Heart left ventricle (tissue), 16 donors: ENCODE measurements around the gene DNMT3A. TPM values are rescaled to one million over a fixed set of nuclear protein-coding genes. Genes with fewer than 3 reads are reported as not detected.

Experiments
- ATAC-seq, 4 donors: fragments of 200-7000 bp; cut with Tn5 transposase; one replicate each; pipeline ENCODE4 v1.9.1; 2020 to 2022; ENCODE audit warnings: moderate library complexity in 4 of 4, mild to moderate bottlenecking in 3 of 4, moderate number of reproducible peaks in 1 of 4
- DNase-seq, 5 donors: peaks; one replicate each; pipeline ENCODE4 v3.0.0-alpha.2; 2020
- H3K27ac ChIP-seq, 12 donors: fragments of 200-600 bp; sonication (generic) in 4 of 12; one replicate each; pipeline versions ENCODE4 v1.5.0 to v1.8.0; 2016 to 2022; ENCODE audit warnings: mild to moderate bottlenecking in 2 of 12
- H3K27me3 ChIP-seq, 9 donors: fragments of 200-600 bp; sonication (generic) in 2 of 9; one replicate each; pipeline versions ENCODE4 v1.5.1 to v1.8.0; 2016 to 2022; ENCODE audit warnings: mild to moderate bottlenecking in 3 of 9
- H3K36me3 ChIP-seq, 9 donors: fragments of 200-600 bp; sonication (generic) in 2 of 9; one replicate each; pipeline versions ENCODE4 v1.5.0 to v1.8.0; 2018 to 2022; ENCODE audit warnings: mild to moderate bottlenecking in 2 of 9
- H3K4me1 ChIP-seq, 12 donors: fragments of 200-600 bp; sonication (generic) in 4 of 12; one replicate each; pipeline versions ENCODE4 v1.5.0 to v1.8.0; 2016 to 2022; ENCODE audit warnings: mild to moderate bottlenecking in 3 of 12
- H3K4me3 ChIP-seq, 12 donors: fragments of 200-600 bp; sonication (generic) in 4 of 12; one replicate each; pipeline versions ENCODE4 v1.5.0 to v1.8.0; 2017 to 2022; ENCODE audit warnings: mild to moderate bottlenecking in 9 of 12, moderate library complexity in 4 of 12
- H3K9me3 ChIP-seq, 12 donors: fragments of 200-600 bp; sonication (generic) in 4 of 12; one replicate each; pipeline versions ENCODE4 v1.5.0 to v1.8.0; 2016 to 2022; ENCODE audit warnings: mild to moderate bottlenecking in 1 of 12
- POLR2A ChIP-seq, 2 donors: fragments of 450-650 bp; IDR thresholded peaks; one replicate each; pipeline ENCODE4 v1.6.1; 2017; ENCODE audit warnings: antibody characterized with exemption in 2 of 2, mild to moderate bottlenecking in 2 of 2, moderate library complexity in 2 of 2
- WGBS, 4 donors: extraction: QIAGEN DNeasy Blood & Tissue Kit in 2 of 4; methylation state at CpG; one replicate each; pipeline versions ENCODE4 v1.1.5 to v1.1.7; 2013 to 2018; 5-methylcytosine and 5-hydroxymethylcytosine counted together
- intact Hi-C, 10 donors: fragments of 100-400 bp; cut with DNase I; formaldehyde crosslinking; loops; one replicate each; pipeline versions ENCODE4 v1.11.1 to v1.14.2; 2022
- polyA plus RNA-seq, 2 donors: library from polyadenylated mRNA; stranded (reverse); fragments of 200-250 nt; gene quantifications; one replicate each; pipeline ENCODE4 v1.2.3, GENCODE V29; 2013
- total RNA-seq, 9 donors: library from RNA; depleted of rRNA in 2 of 9; stranded (reverse); fragments of >200 nt in 2 of 9; fragmentation: NEBNext Ultra II Directional in 3 of 9; extraction: Animal tissue kit (Norgen Biotek cat#: 25700) in 3 of 9; gene quantifications; one replicate each; pipeline versions ENCODE4 v1.1.0 to v1.2.4, GENCODE V29; 2016 to 2023
- TF ChIP-seq, protein P1 (sequence below), 12 donors: fragments of 200-600 bp; sonication (generic) in 4 of 12; IDR thresholded peaks; one replicate each; pipeline versions ENCODE4 v1.5.0 to v1.8.0; 2018 to 2022; ENCODE audit warnings: antibody characterized with exemption in 12 of 12, mild to moderate bottlenecking in 5 of 12
- donor health status: ischemic (EF 13 %, LVEDD 7.1; RV severe dilation, severe dysfunction).
- donor health status: healthy with polysubstance abuse.
- donor health status: DM: no; HTN: yes; CAD: no.
- donor health status: DM: no; HTN: no; CAD: no.
- donor health status: ischemic (EF 25% LVEDD 6.9; RV normal size, moderate dysfunction).
- donor health status: ischemic (EF 25% LVEDD 5.7; RV mildly dilated, moderate dysfunction).
- donor health status: healthy.
- donor health status: DM: yes; HTN: yes; CAD: no.
- donor health status: ischemic (EF 35%, LVEDD 5.7; RV mildly dilated, moderate dysfunction).
- donor health status: nonischemic (EF 11% LVEDD 7.7; RV severe dilation, severe dysfunction).
- donor health status: DM: yes; HTN: yes; CAD: no.
- donor health status: PGD.
- donor health status: ischemic (EF 29% LVEDD 5.4; RV normal size, mild dysfunction).
- donor health status: nonischemic (EF 23%, LVEDD 6.1; RV moderate dilation, normal function).

Gene DNMT3A
- total and polyA plus RNA-seq, 11 donors = 3.5 to 26.0 (median 16.0) TPM

DNA sequence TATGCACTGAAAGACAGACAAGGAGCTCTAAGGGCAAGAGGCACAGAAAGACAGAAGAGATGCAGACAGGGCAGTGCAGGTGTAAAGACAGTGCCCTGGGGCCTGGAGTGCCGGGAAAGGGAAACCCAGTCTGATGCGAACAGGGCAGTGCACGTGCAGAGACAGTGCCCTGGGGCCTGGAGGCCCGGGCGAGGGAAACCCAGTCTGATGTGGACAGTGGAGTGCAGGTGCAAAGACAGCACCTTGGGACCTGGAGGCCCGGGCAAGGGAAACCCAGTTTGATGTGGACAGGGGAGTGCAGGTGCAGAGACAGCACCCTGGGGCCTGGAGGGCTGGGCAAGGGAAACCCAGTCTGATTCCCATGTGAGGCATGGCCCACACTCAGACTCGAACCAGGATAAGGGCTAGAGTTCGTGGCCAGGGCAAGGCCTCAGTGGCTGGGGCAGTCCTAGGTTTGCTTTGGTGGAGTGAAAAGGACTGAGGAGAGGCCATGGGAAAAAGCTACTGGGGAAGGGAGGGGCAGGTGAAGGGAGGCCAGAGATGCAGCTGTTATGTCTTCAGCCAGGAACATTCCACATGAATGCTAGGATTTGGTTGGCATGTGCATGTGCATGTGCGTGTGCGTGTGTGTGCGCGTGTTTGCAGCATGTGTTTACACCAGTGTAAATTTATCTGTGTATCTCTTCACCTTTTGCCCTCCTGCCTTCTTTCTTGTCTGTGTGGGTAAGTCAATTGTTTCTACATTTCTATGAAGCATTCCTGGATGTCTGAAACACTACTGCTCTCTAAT, 39.1 kb upstream of the DNMT3A start:
- ATAC-seq (no peak), DNase-seq (no peak)
- intact Hi-C loops = no loop called here
- no peak for TF ChIP-seq POLR2A (IDR thresholded peaks at IDR 0.05)
- TF ChIP-seq, protein P1, sequence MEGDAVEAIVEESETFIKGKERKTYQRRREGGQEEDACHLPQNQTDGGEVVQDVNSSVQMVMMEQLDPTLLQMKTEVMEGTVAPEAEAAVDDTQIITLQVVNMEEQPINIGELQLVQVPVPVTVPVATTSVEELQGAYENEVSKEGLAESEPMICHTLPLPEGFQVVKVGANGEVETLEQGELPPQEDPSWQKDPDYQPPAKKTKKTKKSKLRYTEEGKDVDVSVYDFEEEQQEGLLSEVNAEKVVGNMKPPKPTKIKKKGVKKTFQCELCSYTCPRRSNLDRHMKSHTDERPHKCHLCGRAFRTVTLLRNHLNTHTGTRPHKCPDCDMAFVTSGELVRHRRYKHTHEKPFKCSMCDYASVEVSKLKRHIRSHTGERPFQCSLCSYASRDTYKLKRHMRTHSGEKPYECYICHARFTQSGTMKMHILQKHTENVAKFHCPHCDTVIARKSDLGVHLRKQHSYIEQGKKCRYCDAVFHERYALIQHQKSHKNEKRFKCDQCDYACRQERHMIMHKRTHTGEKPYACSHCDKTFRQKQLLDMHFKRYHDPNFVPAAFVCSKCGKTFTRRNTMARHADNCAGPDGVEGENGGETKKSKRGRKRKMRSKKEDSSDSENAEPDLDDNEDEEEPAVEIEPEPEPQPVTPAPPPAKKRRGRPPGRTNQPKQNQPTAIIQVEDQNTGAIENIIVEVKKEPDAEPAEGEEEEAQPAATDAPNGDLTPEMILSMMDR (IDR thresholded peaks at IDR 0.05) = no peak
- WGBS, 4 donors = 86 to 92% (median 89%) methylated on average over 12 of the region's 12 CpGs
- H3K27ac ChIP-seq = no peak overlapping the region
- H3K27me3 ChIP-seq = no peaks in the 10 kb centered on the region
- no peaks in the 10 kb centered on the region for H3K36me3 ChIP-seq
- no peak overlapping the region for H3K4me3 ChIP-seq
- H3K9me3 ChIP-seq = no peaks in the 10 kb centered on the region
- peaks cover 0 to 45% (median 13%) of the 10 kb centered on the region in 12 donors for H3K4me1 ChIP-seq

DNA sequence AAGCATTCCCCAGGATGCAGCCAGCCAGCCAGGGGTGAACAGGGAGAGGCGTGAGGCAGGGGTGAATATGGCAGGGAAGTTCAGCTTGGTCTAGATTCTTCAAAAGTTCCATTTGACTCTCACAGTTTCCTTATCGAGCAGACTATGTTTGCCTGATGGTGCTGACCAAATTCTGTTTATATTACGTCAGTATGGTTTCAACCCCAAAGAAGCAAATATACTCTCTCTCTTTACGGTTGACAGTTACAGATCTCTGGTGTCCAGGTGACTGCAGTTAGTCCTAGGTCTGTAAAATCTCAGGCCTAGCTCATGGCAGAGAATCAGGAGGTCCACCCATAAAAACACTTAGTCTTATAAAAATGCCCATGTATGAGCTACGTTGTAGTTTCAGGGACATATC, 38.3 kb upstream of the DNMT3A start:
- Histone ChIP-seq H3K4me3 (no peak overlapping the region), H3K36me3 (no peaks in the 10 kb centered on the region), H3K4me1 (peaks cover 0 to 45% (median 13%) of the 10 kb centered on the region in 12 donors), H3K27ac (no peak overlapping the region), H3K27me3 (no peaks in the 10 kb centered on the region), H3K9me3 (no peaks in the 10 kb centered on the region)
- TF ChIP-seq, protein P1 (IDR thresholded peaks at IDR 0.05) = no peak
- TF ChIP-seq POLR2A (IDR thresholded peaks at IDR 0.05) = no peak
- DNase-seq = no peak
- intact Hi-C loops = no loop called here
- 94 to 99% (median 98%) methylated on average over 5 of the region's 5 CpGs for WGBS, 4 donors
- ATAC-seq = no peak

DNA sequence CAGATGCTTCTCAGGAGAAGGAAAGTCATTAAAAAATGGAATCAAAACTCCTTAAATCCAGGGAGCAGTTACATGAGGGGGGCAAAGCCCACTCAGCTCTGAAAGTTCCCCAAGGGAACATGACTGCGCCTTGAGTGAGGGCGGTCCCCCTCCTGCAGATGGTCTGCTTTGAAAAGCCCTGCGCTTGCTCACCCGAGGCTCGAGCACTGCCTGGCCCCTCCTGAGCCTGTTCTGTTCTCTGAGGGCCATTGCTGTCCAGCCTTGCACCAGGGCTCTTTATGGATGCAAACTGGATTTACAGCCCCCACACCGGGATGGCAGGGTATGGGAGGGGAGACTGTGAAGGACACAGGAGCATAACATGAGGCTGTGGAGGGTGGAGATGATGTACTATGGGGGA, 37.8 kb upstream of the DNMT3A start:
- no peak for ATAC-seq
- Histone ChIP-seq H3K27me3 (no peaks in the 10 kb centered on the region), H3K4me1 (peaks cover 0 to 45% (median 13%) of the 10 kb centered on the region in 12 donors), H3K9me3 (no peaks in the 10 kb centered on the region), H3K4me3 (no peak overlapping the region), H3K36me3 (no peaks in the 10 kb centered on the region), H3K27ac (no peak overlapping the region)
- DNase-seq = no peak
- WGBS, 4 donors = 85 to 96% (median 93%) methylated on average over 6 of the region's 6 CpGs
- TF ChIP-seq POLR2A (IDR thresholded peaks at IDR 0.05) = no peak
- TF ChIP-seq, protein P1 (IDR thresholded peaks at IDR 0.05) = no peak
- intact Hi-C loops = loop anchor here in 8 of 10 donors (5.0 to 10.0 kb wide), 6 partner anchors 67 to 295 kb away; partner anchors contain the start of gene DTNB (in 1 of the 8)

DNA sequence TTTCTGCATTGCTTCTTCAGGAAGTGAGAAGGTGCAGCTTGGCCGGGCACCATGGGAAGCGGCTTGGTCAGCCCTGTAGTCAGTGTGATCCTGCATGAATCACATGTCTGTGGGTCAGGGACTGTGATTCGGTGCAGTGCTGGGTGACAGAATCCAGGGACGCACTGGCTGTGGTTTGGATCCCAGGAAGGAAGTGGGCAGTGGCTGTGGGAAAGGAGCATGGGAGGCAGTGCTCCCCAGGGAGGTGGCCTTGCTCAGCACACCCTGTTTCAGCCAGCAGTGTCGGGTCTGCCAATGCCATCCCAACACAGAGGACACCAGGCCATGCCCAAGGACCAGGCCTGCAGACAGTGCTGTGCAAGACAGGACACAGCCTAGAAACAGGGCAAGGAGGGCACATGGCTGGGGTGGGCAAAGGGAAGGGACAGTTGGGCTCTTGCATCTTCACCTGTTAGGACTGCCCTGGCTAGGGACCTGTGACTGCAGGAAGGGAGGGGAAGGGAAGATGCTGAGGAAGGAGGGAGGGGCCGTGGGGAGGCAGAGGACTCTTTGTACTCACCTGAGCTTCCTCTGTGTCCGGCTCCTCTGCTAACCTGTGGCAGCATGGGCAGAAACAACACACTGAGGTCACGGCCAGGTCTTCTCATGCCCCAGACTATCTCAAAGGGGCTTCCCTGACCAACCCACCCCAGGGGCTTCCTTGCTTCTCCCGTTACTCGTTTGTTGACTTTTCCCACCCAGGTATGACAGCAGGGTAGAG, 37.2 kb upstream of the DNMT3A start:
- Histone ChIP-seq H3K4me3 (no peak overlapping the region), H3K27ac (no peak overlapping the region), H3K4me1 (peaks cover 0 to 45% (median 13%) of the 10 kb centered on the region in 12 donors), H3K36me3 (no peaks in the 10 kb centered on the region), H3K9me3 (no peaks in the 10 kb centered on the region), H3K27me3 (no peaks in the 10 kb centered on the region)
- DNase-seq (no peak), ATAC-seq (no peak)
- TF ChIP-seq POLR2A (IDR thresholded peaks at IDR 0.05) = no peak
- TF ChIP-seq, protein P1 (IDR thresholded peaks at IDR 0.05) = no peak
- intact Hi-C loops = loop anchor here in 8 of 10 donors (5.0 to 10.0 kb wide), 6 partner anchors 67 to 296 kb away; partner anchors contain the start of gene DTNB (in 1 of the 8)
- WGBS, 4 donors = 76 to 95% (median 86%) methylated on average over 10 of the region's 10 CpGs
